ENCODE results near the gene DERL3.

Gene DERL3

DNA sequence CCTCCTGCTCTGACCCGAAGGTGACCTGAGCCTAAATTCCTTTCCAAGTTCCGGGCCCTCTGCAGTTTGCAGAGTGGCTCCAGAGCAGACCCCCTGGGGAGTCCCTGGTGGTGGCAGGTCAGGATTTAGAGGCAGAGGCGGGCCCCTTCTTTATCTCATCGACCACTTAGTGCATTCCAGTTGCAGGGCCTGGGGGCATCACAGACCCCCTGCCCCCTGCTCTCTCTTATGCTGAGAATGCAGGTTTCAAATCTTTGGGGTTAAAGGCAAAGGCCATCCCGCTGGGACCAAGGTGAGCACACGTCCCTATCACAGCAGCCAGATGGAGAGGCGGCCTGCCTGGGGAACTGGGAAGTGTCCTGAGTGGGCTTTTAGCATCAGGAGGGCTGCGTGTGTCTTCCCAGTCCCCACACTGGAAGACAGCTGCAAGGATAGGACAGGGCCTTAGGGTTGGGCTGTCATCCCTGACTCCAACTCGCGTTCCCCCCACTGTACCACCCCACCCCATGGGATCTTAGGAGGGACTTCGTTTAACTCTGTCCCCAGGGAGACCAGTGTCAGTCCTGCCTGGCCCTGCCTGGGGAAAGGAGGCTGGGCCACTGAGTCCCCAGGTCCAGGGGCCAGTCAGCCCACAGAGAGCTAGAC, 11.3 kb downstream of the DERL3 start:
- Histone ChIP-seq H3K9me3 (no peaks in the 10 kb centered on the region), H3K4me1 (ENCODE audit: control insufficient read depth in 1 of 2, insufficient read depth in 1 of 2, low read depth in 1 of 2, low read length in 1 of 2) (no peaks in the 10 kb centered on the region), H3K36me3 (peaks cover 91% of the 10 kb centered on the region), H3K27me3 (no peaks in the 10 kb centered on the region), H3K27ac (no peak overlapping the region), H3K4me3 (ENCODE audit: low read depth in 1 of 2, low read length in 1 of 2) (no peak overlapping the region)
- TF ChIP-seq, protein P1, sequence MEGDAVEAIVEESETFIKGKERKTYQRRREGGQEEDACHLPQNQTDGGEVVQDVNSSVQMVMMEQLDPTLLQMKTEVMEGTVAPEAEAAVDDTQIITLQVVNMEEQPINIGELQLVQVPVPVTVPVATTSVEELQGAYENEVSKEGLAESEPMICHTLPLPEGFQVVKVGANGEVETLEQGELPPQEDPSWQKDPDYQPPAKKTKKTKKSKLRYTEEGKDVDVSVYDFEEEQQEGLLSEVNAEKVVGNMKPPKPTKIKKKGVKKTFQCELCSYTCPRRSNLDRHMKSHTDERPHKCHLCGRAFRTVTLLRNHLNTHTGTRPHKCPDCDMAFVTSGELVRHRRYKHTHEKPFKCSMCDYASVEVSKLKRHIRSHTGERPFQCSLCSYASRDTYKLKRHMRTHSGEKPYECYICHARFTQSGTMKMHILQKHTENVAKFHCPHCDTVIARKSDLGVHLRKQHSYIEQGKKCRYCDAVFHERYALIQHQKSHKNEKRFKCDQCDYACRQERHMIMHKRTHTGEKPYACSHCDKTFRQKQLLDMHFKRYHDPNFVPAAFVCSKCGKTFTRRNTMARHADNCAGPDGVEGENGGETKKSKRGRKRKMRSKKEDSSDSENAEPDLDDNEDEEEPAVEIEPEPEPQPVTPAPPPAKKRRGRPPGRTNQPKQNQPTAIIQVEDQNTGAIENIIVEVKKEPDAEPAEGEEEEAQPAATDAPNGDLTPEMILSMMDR (IDR thresholded peaks at IDR 0.05) = no peak

GRCh38 chr22:23826510-23827350, 12.1 kb downstream of the DERL3 start:
- TF ChIP-seq, protein P1 (IDR thresholded peaks at IDR 0.05) = no peak
- Histone ChIP-seq H3K36me3 (peaks cover 91% of the 10 kb centered on the region), H3K27ac (no peak overlapping the region), H3K4me1 (ENCODE audit: control insufficient read depth in 1 of 2, insufficient read depth in 1 of 2, low read depth in 1 of 2, low read length in 1 of 2) (no peaks in the 10 kb centered on the region), H3K4me3 (ENCODE audit: low read depth in 1 of 2, low read length in 1 of 2) (no peak overlapping the region), H3K9me3 (no peaks in the 10 kb centered on the region), H3K27me3 (no peaks in the 10 kb centered on the region)

DNA sequence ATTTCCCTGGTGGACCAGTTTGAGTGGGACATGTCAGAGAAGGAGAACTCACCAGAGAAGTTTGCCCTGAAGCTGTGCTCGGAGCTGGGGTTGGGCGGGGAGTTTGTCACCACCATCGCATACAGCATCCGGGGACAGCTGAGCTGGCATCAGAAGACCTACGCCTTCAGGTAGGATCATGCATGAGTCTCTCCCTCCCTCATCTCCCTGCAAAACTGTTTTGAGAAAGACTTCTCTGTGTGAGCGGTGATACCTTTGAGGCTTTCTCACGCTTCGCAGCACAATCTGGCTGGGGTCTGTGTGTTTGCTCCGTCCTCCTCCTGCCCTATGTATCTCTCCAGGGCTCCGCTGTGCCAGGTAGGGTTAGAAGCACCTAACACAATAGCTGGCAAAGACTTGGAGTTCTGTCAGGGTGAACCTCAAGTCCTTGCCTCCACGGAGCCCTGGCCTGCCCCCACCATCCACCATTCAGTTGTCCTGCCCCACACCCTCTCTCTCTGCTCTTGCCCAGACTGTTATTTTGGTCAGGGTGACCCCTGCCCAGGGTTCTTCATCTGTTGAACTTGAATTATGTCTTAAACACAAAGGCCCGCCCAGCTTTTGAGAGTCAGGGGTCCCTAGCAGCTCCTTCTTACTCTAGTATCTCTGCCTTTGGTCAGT, 13.4 kb downstream of the DERL3 start:
- Histone ChIP-seq H3K9me3 (no peaks in the 10 kb centered on the region), H3K4me1 (ENCODE audit: control insufficient read depth in 1 of 2, insufficient read depth in 1 of 2, low read depth in 1 of 2, low read length in 1 of 2) (no peaks in the 10 kb centered on the region), H3K27me3 (no peaks in the 10 kb centered on the region), H3K4me3 (ENCODE audit: low read depth in 1 of 2, low read length in 1 of 2) (no peak overlapping the region), H3K27ac (no peak overlapping the region), H3K36me3 (peaks cover 92% of the 10 kb centered on the region)
- TF ChIP-seq, protein P1 (IDR thresholded peaks at IDR 0.05) = no peak

DNA sequence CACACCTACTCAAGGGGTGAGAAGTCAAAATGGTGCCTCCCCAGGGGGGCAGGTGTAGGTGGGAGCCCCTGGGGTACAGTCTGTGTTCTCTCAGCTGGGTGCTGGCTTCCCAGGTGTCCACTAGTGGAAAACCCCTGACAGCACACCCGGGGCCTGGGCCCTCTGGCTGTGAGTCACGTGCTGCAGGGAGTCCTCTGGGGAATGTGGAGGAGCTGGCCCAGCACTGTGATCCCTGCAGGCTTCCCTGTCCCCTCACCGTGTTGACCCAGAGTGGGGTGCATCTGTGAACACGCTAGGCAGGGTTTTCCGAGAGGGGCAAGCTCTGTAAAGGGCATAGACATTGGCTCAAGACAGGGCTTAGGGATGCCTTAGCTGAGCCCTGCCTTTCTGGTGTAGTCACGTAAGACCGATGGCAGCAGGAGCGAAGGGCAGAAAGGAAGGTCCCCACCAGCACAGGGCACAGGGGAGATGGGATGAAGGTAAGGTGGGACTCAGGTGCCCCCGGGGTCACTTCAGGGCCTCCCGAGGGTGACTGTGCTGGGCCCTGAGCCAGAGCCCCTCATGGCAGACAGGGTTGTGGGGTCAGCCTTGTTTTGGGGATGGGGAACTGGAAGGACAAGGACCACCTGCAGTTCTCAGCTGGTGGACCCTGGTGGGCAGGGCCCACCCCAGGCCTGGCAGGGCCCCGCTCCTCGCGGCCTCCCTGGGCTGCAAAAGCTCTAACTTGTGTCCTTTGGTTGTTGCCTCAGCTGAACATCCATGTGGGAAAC, 14.1 kb downstream of the DERL3 start:
- no peaks in the 10 kb centered on the region for H3K9me3 ChIP-seq
- TF ChIP-seq, protein P1 (IDR thresholded peaks at IDR 0.05) = no peak
- no peaks in the 10 kb centered on the region for H3K27me3 ChIP-seq
- H3K27ac ChIP-seq = no peak overlapping the region
- H3K36me3 ChIP-seq = peaks cover 95% of the 10 kb centered on the region
- no peaks in the 10 kb centered on the region for H3K4me1 ChIP-seq (ENCODE audit: control insufficient read depth in 1 of 2, insufficient read depth in 1 of 2, low read depth in 1 of 2, low read length in 1 of 2)
- H3K4me3 ChIP-seq (ENCODE audit: low read depth in 1 of 2, low read length in 1 of 2) = no peak overlapping the region

- Histone ChIP-seq H3K9me3 (no peaks in the 10 kb centered on the region), H3K36me3 (peaks cover 90% of the 10 kb centered on the region), H3K27ac (no peak overlapping the region), H3K4me3 (ENCODE audit: low read depth in 1 of 2, low read length in 1 of 2) (no peak overlapping the region), H3K27me3 (no peaks in the 10 kb centered on the region), H3K4me1 (ENCODE audit: control insufficient read depth in 1 of 2, insufficient read depth in 1 of 2, low read depth in 1 of 2, low read length in 1 of 2) (peaks cover 4 to 5% of the 10 kb centered on the region in 2 experiments)
- TF ChIP-seq, protein P1 (IDR thresholded peaks at IDR 0.05) = no peak
Observed at GRCh38 chr22:23823331-23823791, 15.4 kb downstream of the DERL3 start.
